HL-60/S4 (cell line): Measurements from ENCODE around the gene CCDC18.
"Not testable (repeated sequence)": the region's sequence is repeated elsewhere in the genome, so short reads cannot be mapped to it uniquely, and the experiment has no call there.

Experiments used
- in situ Hi-C: fragments of 300-500 bp; cut with MboI; formaldehyde crosslinking; loops from 2 replicates; pipeline ENCODE4 v1.14.3; 2022; ENCODE audit warnings: low sequenced_read_pairs

CCDC18 gene, protein sequence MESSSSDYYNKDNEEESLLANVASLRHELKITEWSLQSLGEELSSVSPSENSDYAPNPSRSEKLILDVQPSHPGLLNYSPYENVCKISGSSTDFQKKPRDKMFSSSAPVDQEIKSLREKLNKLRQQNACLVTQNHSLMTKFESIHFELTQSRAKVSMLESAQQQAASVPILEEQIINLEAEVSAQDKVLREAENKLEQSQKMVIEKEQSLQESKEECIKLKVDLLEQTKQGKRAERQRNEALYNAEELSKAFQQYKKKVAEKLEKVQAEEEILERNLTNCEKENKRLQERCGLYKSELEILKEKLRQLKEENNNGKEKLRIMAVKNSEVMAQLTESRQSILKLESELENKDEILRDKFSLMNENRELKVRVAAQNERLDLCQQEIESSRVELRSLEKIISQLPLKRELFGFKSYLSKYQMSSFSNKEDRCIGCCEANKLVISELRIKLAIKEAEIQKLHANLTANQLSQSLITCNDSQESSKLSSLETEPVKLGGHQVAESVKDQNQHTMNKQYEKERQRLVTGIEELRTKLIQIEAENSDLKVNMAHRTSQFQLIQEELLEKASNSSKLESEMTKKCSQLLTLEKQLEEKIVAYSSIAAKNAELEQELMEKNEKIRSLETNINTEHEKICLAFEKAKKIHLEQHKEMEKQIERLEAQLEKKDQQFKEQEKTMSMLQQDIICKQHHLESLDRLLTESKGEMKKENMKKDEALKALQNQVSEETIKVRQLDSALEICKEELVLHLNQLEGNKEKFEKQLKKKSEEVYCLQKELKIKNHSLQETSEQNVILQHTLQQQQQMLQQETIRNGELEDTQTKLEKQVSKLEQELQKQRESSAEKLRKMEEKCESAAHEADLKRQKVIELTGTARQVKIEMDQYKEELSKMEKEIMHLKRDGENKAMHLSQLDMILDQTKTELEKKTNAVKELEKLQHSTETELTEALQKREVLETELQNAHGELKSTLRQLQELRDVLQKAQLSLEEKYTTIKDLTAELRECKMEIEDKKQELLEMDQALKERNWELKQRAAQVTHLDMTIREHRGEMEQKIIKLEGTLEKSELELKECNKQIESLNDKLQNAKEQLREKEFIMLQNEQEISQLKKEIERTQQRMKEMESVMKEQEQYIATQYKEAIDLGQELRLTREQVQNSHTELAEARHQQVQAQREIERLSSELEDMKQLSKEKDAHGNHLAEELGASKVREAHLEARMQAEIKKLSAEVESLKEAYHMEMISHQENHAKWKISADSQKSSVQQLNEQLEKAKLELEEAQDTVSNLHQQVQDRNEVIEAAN (N-terminal part only)

DNA sequence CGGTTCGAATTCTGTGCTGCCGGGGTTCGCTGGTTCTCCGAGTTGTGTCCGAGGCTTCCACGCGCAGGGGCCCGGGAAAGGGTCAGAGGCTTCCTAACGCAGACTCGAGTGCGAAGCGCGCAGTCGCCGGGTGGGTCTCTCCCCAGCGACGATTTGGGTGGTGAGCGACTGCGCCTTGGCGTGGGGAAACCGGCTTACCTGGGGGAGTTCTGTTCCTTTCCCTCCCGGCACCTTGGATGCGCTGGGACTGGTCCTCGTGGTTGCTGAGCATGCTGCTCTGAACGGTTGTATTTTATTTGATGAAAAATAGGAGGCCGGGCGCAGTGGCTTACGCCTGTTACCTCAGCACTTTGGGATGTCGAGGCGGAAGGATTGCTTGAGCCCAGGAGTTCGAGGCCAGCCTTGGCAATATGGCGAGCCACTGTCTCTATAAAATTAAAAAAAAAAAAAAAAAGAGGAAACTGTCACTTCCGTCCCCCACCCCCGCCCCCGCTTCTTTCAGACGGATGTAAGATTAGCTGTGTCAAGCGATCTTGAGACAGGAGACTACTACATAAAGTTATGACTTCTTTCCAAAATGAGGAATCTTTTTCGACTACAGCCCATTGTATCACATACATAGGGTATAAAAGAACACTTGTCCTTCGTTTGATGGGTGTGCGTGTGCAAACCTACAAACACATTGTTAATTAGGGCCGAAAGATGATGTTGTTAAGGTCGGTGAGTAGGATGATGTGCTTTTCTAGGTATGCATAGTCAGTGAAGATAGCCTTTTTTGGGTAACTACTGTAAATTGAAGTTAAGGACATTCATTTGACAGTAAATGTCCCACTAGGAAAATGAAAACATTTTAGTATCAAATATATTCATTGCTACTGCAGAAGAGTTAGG, at the start of gene CCDC18:
Gene CCDC18, plus strand, starts transcription at position 2 of the 891 bp plus-strand sequence. CDS start 2,638 bp downstream, outside the sequence.
- in situ Hi-C loops = no loop called here

DNA sequence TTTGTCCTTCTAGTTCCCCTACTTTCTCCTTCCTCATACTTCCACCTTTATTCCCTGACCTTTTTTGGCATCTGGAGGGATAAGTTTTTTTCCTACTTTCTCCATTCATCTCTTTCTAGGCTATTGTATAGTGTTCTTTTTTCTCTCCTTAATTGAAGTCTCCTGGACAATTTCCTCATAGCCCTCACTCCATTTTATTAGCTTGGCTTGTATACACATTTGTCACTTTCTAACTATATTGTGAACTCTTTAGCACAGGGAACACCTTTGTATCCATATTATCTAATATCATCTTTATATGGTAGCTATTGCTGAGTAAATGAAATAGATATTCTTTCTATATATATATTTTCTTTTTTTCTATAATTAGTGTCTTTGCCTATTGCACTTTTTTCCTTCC, 47.9 kb upstream of the CCDC18 start:
- in situ Hi-C loops = no loop called here

DNA sequence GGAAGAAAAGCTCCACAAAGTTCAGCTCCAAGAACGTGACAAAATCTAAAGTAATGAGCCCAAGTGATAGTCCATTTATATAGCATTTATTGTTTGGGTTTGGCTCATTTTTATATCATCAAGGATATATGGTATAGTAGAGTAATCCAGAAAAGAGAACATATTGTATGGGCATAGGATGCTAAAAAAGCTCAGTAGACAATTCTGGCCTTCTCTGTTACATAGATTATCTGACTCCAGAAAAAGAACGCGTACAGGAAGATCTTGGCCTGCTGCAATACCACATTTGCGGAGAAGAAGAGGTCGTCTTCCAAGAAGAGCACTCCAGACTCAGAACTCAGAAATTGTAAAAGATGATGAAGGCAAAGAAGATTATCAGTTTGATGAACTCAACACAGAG, 44.1 kb upstream of the CCDC18 start:
- in situ Hi-C loops = no loop called here

DNA sequence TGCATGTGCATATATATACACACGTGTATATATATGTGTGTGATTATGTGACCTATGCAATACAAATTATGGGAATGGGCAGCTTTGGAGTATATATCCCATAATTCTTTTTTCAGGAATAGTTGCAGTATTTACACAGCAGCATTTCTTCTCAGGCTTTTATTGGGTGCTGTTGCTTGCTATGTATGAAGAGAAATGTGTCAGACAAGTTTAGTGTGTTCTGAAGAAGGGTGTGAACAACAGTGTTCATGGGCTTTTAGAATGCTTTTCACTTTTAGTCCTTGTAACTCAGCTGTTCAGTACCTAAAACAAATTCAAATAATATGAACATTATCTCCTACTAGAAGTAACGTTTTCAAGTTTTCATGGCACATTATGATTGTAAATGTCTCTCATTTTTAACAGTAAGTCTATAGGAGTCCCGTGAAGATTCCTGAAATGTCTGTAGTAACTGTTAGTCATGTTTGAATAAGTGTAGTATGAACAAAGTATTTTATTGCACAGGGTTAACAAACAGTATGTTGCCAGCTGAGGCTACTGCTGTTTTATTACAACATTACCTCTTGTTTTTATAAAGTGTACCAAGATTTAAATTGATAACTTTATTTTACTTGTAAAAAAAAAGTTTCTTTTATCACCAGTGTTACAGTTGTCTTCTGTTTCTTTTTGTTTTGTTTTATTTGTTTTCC, 42.8 kb upstream of the CCDC18 start:
- in situ Hi-C loops = no loop called here

DNA sequence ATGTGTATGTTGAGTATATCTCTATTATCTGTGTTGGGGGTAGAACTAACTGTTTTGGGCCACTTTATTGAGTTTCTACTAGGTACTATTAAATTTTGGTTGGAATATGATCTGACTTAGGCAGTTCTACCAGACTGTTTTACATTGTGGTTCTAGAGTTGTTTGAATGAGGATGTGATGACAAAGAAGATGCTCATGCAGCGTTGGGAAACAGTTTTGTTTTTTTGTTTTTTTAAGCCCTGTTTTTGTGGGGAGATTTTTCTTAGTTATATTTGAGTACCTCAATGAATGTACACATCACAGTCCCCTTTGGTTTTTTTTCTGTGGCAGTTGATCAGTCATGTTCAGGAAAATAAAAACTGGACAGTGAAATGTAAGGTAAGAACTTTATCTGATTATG, 40.4 kb upstream of the CCDC18 start:
- in situ Hi-C loops = no loop called here

DNA sequence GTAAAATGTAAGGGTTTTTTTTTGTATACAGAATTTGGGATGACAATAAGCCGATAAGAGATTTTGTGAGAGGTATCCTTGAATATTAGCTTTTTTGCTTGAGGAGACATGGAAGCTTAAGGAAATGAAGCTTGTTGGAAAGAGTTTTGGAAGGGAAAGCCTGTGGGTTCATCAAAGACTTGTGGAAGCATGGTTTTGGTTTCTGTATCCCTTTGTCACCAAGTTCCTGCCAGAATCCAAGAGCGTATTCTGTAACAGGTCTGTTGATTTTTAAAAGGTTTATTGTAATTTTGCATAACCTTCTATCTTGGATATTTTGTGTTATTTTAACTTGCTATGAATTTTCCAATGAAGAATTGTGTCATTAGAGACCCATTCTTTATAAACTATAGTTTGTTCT, 38.4 kb upstream of the CCDC18 start:
- in situ Hi-C loops = no loop called here

DNA sequence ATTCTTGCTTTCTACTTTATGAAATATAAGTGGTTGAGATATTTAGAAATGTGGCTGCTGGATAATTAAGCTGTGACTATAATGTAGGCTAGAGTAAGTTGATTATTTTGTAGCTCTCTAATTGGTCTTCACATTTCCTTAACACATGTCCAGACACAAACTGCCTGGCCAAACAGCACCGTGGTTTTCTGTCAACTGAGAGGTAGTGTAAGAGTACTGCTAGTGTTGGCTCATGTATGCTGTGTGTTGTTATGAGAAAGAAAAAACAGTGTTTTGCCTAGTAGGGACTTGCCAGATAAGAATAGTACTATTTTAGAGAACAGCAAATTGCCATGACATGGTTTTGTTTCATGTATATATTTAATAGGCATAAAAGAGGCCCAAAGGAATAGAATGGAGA, 37.4 kb upstream of the CCDC18 start:
- in situ Hi-C loops = no loop called here

DNA sequence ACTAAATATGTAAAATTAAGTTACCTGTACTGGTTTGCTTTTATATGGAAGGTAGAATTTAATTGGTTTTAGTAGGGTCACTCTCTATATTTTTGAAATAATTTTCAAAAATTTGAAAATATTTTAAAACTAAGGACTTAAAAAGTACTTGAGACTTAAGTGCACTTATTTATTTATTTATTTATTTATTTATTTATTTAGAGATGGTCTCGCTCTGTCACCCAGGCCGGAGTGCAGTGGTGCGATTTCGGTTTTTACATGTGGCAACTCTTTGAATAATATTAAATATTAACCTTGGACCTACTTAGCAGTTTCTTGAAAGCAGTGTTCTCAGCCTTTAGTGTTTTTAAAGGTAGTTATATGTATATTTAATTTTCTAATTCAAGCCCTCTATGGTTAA, 36.8 kb upstream of the CCDC18 start:
- in situ Hi-C loops = no loop called here

DNA sequence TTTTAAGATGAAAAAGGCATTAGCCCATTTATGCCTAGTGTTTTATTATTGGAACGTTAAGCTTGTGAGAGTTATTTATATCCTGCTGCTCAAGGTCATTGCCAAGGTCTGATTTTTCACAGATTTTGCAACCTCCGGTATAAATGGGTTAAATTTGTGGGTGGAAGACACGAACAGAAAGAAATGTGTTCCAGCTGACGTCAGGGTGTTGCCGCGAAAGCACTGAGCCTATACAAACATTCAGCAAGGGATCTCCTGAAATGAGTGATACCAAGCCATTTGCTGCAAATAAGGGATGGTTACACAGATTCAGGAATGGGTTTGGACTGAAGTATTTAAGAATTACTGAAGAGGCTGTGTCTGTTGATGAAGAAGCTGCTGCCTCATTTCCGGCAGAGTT, 32.5 kb upstream of the CCDC18 start:
- in situ Hi-C loops = no loop called here

DNA sequence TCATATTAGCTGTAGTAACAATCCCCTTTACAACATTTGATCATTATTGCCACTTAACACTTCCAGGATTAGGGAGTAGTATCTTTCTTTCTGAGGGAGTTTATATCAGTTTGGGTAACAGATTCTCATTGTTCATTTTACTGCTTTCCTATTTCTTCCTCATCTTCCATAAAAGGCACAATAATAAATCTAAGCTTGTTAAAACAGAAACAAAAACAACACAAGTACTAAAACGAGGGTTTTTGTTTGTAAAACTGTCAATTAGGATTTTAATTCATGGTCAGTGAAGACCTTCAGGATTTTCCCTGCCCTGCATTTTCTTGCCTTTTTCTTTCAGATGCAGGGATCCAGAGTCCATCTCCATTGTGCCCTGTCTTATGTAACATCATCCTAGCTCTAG, 29.8 kb upstream of the CCDC18 start:
- in situ Hi-C loops = no loop called here

DNA sequence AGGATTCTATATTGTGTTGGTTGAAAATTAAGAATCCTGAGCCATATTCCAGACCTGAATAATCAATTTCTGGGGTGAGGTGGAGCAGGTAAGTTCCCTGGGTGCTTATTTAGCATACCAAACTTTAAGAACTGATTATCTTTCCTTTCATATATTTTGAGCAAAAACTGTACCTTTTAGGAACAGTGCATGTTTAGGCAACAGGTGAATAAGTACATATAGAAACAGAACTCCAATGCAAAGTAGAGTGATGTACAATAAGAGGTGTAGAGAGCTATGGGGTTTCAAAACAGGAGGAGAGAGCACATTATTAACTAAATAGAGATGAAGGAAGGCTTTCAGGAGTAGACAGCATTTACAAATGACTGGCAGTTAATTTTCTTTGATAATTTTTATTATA, 29.1 kb upstream of the CCDC18 start:
- in situ Hi-C loops = no loop called here

DNA sequence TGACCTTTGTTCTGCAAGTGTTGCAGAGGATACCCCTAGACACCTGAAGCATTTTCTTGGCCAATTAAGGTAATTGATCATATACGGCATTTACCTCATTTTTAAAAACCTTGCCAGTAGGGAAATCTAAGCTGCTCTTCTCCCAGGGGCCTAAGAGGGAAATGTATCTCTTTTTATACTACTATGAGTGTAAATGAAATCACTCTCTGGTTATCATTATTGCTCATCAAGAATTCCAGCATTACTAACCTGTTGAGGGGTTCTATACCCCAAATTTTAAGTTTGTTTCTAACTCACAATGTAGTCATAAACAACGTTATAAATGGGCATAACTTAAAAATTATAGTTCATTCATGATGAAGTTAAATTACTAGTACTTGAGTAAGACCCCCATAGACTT, 27.7 kb upstream of the CCDC18 start:
- in situ Hi-C loops = no loop called here

DNA sequence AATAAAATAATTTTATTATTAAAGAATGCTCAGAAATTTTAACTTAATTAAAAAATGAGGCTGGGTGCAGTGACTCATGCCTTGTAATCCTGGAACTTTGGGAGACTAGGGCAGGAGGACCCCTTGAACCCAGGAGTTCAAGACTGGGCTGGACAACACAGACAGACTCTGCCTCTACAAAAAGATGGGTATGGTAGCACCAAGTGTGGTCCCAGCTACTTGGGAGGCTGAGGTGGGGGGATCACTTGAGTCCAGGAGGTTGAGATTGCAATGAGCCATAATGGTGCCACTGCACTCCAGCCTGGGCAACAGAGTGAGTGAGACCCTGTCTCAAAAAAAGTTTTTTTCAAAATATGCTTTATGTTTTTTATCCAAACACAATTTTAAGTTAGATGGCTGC, 25.6 kb upstream of the CCDC18 start:
- in situ Hi-C loops = no loop called here

DNA sequence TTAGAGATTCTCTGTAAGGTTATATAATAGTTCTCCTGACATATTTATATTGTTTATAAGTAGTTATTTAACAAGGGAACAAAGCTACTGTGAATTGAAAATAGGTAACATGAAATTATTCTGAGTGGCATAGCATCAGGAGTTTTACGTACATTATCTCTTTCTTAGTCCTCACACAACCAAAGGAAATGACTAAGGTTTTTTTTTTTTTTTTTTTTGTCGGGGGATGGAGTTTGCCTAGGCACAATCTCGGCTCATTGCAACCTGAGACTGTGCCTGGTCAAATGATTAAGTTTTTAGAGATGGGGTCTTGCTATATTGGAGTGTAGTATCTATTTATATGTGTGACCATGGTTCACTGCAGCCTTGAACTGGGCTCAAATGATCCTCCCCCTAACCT, 25.2 kb upstream of the CCDC18 start:
- in situ Hi-C loops = no loop called here

DNA sequence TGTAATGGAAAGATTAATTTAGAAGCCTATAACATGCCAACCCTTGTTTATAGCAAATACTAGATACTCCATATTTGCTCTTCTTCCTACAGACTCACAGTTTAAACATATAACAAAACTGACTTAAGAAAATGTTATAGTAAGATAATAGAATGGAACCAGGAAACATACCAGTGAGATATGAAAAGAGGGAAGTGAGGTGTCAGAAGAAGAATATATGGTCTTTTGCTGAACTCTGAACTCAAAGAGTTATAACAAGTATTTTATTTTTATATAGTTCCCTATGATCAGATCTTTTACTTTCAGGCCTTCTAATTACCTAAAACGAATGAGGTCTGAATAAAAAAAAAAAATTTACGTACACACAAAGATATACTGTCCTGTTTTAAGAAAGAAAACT, 21.2 kb upstream of the CCDC18 start:
- in situ Hi-C loops = no loop called here

DNA sequence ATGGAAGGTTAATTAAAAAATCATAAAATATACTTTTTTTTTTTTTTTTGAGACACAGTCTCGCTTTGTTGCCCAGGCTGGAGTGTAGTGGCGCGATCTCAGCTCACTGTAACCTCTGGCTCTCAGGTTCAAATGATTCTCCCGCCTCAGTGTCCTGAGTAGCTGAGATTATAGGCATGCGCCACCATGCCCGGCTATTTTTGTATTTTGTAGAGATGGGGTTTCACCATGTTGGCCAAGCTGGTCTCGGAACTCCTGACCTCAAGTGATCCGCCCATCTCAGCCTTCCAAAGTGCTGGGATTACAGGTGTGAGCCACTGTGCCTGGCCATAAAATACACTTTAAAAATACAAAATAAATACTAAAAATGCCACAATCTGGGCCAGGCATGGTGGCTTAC, 17.2 kb upstream of the CCDC18 start:
- in situ Hi-C loops = not testable (repeated sequence)

DNA sequence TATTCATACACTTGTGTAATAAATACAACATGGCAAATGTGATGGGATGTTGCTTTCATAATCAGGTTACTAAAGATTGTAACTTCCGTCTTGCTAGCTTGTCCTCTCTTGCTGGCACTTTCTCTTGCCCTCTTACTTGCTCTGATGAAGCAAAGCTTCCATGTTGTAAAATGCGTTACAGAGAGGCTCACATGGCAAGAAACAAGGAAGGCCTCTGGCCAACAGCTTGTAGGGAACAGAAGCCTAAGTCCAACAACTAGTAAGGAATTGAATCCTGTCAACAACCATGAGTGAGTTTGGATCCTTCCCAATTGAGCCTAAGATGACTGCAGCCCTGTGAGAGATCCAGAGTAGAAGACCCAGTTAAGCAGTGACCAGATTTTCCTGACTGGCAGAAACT, 15.7 kb upstream of the CCDC18 start:
- in situ Hi-C loops = no loop called here

DNA sequence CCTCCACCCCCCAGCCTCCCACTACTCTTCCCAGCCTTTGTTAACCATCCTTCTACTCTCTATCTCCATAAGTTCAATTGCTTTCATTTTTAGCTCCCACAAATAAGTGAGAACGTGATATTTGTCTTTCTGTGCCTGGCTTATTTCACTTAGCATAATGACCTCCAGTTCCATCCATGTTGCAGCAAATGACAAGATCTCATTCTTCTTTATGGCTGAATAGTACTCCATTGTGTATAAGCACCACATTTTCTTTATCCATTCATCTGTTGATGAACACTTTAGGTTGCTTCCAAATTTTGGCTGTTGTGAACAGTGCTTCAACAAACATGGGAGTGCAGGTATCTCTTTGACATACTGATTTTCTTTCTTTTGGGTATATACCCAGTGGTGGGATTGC, 14.6 kb upstream of the CCDC18 start:
- in situ Hi-C loops = not testable (repeated sequence)

DNA sequence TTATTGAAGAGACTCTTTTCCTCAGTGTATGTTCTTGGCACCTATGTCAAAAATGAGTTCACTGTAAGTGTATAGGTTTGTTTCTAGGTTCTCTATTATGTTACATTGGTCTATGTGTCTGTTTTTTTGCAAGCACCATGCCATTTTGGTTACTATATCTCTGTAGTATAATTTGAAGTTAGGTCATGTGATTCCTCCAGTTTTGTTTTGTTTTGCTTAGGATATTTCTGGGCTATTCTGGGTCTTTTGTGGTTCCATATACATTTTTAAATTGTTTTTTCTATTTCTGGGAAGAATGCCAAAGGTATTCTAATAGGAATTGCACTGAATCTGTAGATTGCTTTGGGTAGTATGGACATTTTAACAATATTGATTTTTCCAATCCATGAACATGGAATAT, 13.5 kb upstream of the CCDC18 start:
- in situ Hi-C loops = no loop called here
